C4-2B (cell line): ENCODE data around the gene ZNHIT3.

Experiments used
- CTCF ChIP-seq: fragments of 450-650 bp; conservative IDR thresholded peaks from 2 replicates; pipeline ENCODE4 v1.5.1; 2017; ENCODE audit warnings: mild to moderate bottlenecking
- ZFX ChIP-seq: fragments of 450-650 bp; IDR thresholded peaks from 2 replicates; pipeline ENCODE4 v1.6.1; 2017

GRCh38 chr17:36544307-36545076, 58.0 kb downstream of the ZNHIT3 start, which contains the start of gene GGNBP2:
- TF ChIP-seq CTCF (no peak; the same call in 1 of the 2 replicates), ZFX (peak; percentile 53)
